SKM-1 (cell line): ENCODE results near the gene MIA2.
"Not testable (repeated sequence)": the region's sequence is repeated elsewhere in the genome, so short reads cannot be mapped to it uniquely, and the experiment has no call there.

Experiments
- DNase-seq: peaks from one replicate; lab custom pipeline; 2025; ENCODE audit not compliant: unreplicated experiment; lab: John Stamatoyannopoulos, UW

Gene MIA2

GRCh38 chr14:39233680-39234326 lies at the start of gene MIA2:
Gene MIA2, plus strand, starts transcription at chr14:39233915. Its CDS starts 200 bp downstream, at chr14:39234115.
- DNase-seq, result no peak

GRCh38 chr14:39184628-39185255 lies 49.0 kb upstream of the MIA2 start:
- DNase-seq, result no peak

GRCh38 chr14:39185256-39186049 lies 48.3 kb upstream of the MIA2 start:
- DNase-seq, result no peak

GRCh38 chr14:39186941-39187525 lies 46.7 kb upstream of the MIA2 start:
- DNase-seq, result no peak

- no peak for DNase-seq
Measured at GRCh38 chr14:39203659-39204606, 29.8 kb upstream of the MIA2 start.

- DNase-seq, result not testable (repeated sequence)
Measured at GRCh38 chr14:39207430-39207829, 26.3 kb upstream of the MIA2 start.

GRCh38 chr14:39211109-39211741 lies 22.5 kb upstream of the MIA2 start:
- no peak for DNase-seq

- no peak for DNase-seq
Measured at GRCh38 chr14:39212034-39212433, 21.7 kb upstream of the MIA2 start.

- DNase-seq, result no peak
Measured at GRCh38 chr14:39212693-39213092, 21.0 kb upstream of the MIA2 start.

GRCh38 chr14:39217214-39217879 lies 16.4 kb upstream of the MIA2 start:
- DNase-seq, result no peak

GRCh38 chr14:39218171-39218769 lies 15.4 kb upstream of the MIA2 start:
- DNase-seq, result no peak

- no peak for DNase-seq
Measured at GRCh38 chr14:39219075-39219499, 14.6 kb upstream of the MIA2 start.

GRCh38 chr14:39220473-39220872 lies 13.2 kb upstream of the MIA2 start:
- not testable (repeated sequence) for DNase-seq

- DNase-seq, result no peak
Measured at GRCh38 chr14:39228044-39228443, 5.7 kb upstream of the MIA2 start.

GRCh38 chr14:39228509-39229221 lies 5.0 kb upstream of the MIA2 start:
- no peak for DNase-seq

- no peak for DNase-seq
Measured at GRCh38 chr14:39229222-39229543, 4.5 kb upstream of the MIA2 start.

- DNase-seq, result no peak
Measured at GRCh38 chr14:39229601-39230110, 4.1 kb upstream of the MIA2 start.

GRCh38 chr14:39230416-39231035 lies 3.2 kb upstream of the MIA2 start:
- no peak for DNase-seq
